Fibroblast of lung (primary cell): ENCODE data around the gene DYNC1LI2.

Experiments used
- EZH2 ChIP-seq: IDR thresholded peaks from 2 replicates; pipeline ENCODE4 v1.5.1; 2012; ENCODE audit warnings: low read length, control low read depth, mild to moderate bottlenecking; ENCODE audit errors: missing control alignments
- TF ChIP-seq, protein P1 (sequence below), 2 donors: IDR thresholded peaks in 1 of 2; conservative IDR thresholded peaks in 1 of 2; 1 replicate in 1 of 2; 2 replicates in 1 of 2; pipeline ENCODE4 v1.5.1; 2011 to 2012; ENCODE audit warnings: low read length in 2 of 2, control low read depth in 1 of 2, inconsistent platforms in 1 of 2, low read depth in 1 of 2, mild to moderate bottlenecking in 1 of 2

DNA sequence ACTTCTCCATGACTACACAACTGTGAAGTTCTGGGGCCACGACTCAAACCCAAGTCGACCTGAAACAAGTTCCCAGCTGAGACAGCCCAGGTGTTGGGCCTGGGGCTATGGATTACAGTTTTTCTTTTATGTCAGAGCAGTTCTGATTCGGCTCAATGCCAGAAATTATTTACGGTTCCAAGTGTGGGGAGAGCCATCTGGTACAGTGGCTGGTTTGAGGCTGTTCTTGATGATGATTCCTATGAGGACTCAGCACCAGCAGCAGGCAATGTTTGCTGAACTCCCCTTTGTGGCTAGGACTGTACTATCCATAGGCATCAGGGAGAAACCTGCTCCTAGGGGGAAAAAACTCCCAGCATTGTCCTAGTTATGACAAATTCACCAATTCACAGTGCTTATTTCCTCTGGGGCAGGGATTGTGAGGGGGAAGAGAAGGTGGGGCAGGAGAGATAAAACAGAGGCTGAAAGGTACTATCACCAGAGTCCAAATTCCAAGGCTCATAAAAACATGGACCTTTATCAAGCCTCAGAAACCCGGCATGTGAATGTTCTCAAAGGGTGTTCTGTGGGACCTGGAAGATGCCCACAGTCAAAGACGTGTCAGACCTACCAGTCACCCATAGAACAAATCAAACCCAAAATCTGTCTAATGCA is 36.6 kb downstream of the DYNC1LI2 start:
- TF ChIP-seq, protein P1, sequence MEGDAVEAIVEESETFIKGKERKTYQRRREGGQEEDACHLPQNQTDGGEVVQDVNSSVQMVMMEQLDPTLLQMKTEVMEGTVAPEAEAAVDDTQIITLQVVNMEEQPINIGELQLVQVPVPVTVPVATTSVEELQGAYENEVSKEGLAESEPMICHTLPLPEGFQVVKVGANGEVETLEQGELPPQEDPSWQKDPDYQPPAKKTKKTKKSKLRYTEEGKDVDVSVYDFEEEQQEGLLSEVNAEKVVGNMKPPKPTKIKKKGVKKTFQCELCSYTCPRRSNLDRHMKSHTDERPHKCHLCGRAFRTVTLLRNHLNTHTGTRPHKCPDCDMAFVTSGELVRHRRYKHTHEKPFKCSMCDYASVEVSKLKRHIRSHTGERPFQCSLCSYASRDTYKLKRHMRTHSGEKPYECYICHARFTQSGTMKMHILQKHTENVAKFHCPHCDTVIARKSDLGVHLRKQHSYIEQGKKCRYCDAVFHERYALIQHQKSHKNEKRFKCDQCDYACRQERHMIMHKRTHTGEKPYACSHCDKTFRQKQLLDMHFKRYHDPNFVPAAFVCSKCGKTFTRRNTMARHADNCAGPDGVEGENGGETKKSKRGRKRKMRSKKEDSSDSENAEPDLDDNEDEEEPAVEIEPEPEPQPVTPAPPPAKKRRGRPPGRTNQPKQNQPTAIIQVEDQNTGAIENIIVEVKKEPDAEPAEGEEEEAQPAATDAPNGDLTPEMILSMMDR (conservative IDR thresholded peaks at IDR 0.05 in 1 of 2, IDR thresholded peaks at IDR 0.05 in 1 of 2; ENCODE audit: low read depth in 1 of 2, low read length in 2 of 2): no peak
- no peak for TF ChIP-seq EZH2
